Osteoblast (primary cell): ENCODE results near the gene LARP4B. TPM values are rescaled to one million over a fixed set of nuclear protein-coding genes. Genes with fewer than 3 reads are reported as not detected.

Experiments used
- DNase-seq: peaks from one replicate; pipeline ENCODE4 v3.0.0; 2011; ENCODE audit warnings: low spot score, mixed read lengths; ENCODE audit not compliant: insufficient read length; ENCODE audit errors: missing footprints
- H2AFZ ChIP-seq: 2 replicates; pipeline ENCODE4 v1.6.0; 2011; ENCODE audit warnings: mild to moderate bottlenecking, low read length
- H3K27ac ChIP-seq: 2 replicates; pipeline ENCODE4 v1.5.1; 2011; ENCODE audit warnings: mild to moderate bottlenecking, low read depth, low read length, moderate library complexity
- H3K27me3 ChIP-seq: 2 replicates; pipeline ENCODE4 v1.6.0; 2012; ENCODE audit warnings: mild to moderate bottlenecking, control low read depth, inconsistent platforms, low read length, moderate library complexity; ENCODE audit not compliant: insufficient read depth
- H3K36me3 ChIP-seq: 2 replicates; pipeline ENCODE4 v1.5.1; 2011; ENCODE audit warnings: mild to moderate bottlenecking, low read length, control low read depth, moderate library complexity; ENCODE audit not compliant: insufficient read depth
- H3K4me1 ChIP-seq: 2 replicates; pipeline ENCODE4 v1.5.1; 2011; ENCODE audit warnings: mild to moderate bottlenecking, low read length, control low read depth, moderate library complexity; ENCODE audit not compliant: insufficient read depth
- H3K4me2 ChIP-seq: 2 replicates; pipeline ENCODE4 v1.6.0; 2011; ENCODE audit warnings: mild to moderate bottlenecking, low read length; ENCODE audit not compliant: insufficient read depth
- H3K4me3 ChIP-seq: fragments of 200-600 bp; sonication (generic); 3 replicates; pipeline ENCODE4 v1.5.1; 2012; ENCODE audit warnings: mild to moderate bottlenecking, low read length, inconsistent platforms; ENCODE audit not compliant: insufficient read depth
- H3K79me2 ChIP-seq: 2 replicates; pipeline ENCODE4 v1.6.0; 2012; ENCODE audit warnings: mild to moderate bottlenecking, low read length, control low read depth, inconsistent platforms; ENCODE audit not compliant: insufficient read depth
- H3K9me3 ChIP-seq: 2 replicates; pipeline ENCODE4 v1.5.1; 2011; ENCODE audit warnings: low read depth, low read length, control low read depth
- H4K20me1 ChIP-seq: 2 replicates; pipeline ENCODE4 v1.6.0; 2012; ENCODE audit warnings: mild to moderate bottlenecking, low read length, control low read depth; ENCODE audit not compliant: insufficient read depth
- CTCF ChIP-seq: IDR thresholded peaks from 2 replicates; pipeline ENCODE4 v1.5.1; 2011; ENCODE audit warnings: mild to moderate bottlenecking, low read depth, low read length, moderate library complexity; ENCODE audit errors: extremely low read depth
- total RNA-seq: library from RNA; depleted of rRNA; stranded (reverse); fragments of >200 nt; gene quantifications from 2 replicates; pipeline ENCODE4 v1.2.3, GENCODE V29; 2012

LARP4B gene
- total RNA-seq, 1 donor = 46.0 TPM

DNA sequence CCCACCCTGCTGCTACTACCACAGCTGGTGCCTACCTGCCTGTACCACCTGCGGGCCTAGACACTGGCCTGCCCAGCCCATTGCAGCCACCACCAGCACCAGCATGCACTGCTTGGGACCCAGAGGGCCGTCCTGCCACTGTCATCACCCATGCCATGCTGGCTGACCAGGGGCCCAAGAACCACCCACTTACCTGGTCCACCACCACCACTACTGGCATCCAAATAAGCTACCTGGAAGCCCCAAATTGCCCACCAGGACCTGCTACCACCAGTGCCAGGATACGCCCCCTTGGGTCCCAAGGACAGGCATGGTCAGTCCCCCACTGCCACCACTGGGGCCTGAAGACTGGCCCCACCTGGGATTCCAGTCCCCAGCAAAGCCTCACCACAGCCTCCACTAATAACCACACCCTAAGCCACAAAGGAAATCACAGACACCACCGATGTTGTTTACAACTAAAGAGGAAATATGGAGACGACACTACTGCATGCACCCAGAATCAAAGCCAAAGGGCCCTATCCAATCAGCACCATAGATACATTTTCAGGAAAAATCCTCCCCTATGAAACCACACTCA lies 171.5 kb downstream of the LARP4B start:
- no peaks in the 10 kb centered on the region for H4K20me1 ChIP-seq
- H3K9me3 ChIP-seq = peaks cover 3% of the 10 kb centered on the region
- H3K27ac ChIP-seq = no peak overlapping the region
- no peak overlapping the region for H2AFZ ChIP-seq
- H3K4me1 ChIP-seq = no peaks in the 10 kb centered on the region
- peaks cover 17% of the 10 kb centered on the region for H3K27me3 ChIP-seq
- DNase-seq = no peak
- TF ChIP-seq CTCF = no peak
- H3K4me2 ChIP-seq = no peak overlapping the region
- H3K4me3 ChIP-seq = no peak overlapping the region
- H3K36me3 ChIP-seq = no peaks in the 10 kb centered on the region
- H3K79me2 ChIP-seq = no peaks in the 10 kb centered on the region

Other genes with a start within 250 kb of the LARP4B start
- 32.4 and 36.9 TPM in 2 replicates for gene DIP2C, start 242.0 kb downstream of the LARP4B start, total RNA-seq
- gene GTPBP4, start 56.7 kb upstream of the LARP4B start, total RNA-seq = 25.0 and 27.1 TPM in 2 replicates
- not detected in 2 replicates for gene IDI2, start 94.2 kb upstream of the LARP4B start, total RNA-seq
- gene IDI1, start 117.4 kb upstream of the LARP4B start, total RNA-seq = 104 and 123 TPM in 2 replicates
- gene WDR37, start 124.7 kb upstream of the LARP4B start, total RNA-seq = 18.8 and 20.6 TPM in 2 replicates